Melanocyte of skin (primary cell): ENCODE measurements around the gene SLC1A7. TPM values are rescaled to one million over a fixed set of nuclear protein-coding genes. Genes with fewer than 3 reads are reported as not detected.

ENCODE experiments used
- small RNA-seq, 2 donors: library from RNA; depleted of rRNA; stranded (forward); fragments of <200 nt; gene quantifications; one replicate each; pipeline ENCODE3, GENCODE V24; 2012
- total RNA-seq, 2 donors: library from RNA; depleted of rRNA; stranded (reverse); fragments of >200 nt; gene quantifications; 2 replicates each; pipeline ENCODE4 v1.2.3, GENCODE V29; 2012

The SLC1A7 gene
- total RNA-seq = not detected

GRCh38 chr1:53142226-53142853 is at the start of gene SLC1A7:
Gene SLC1A7 (minus strand): TSS chr1:53142638. CDS start chr1:53142449, 189 bp downstream.

GRCh38 chr1:53061859-53062707 is 80.4 kb downstream of the SLC1A7 start, which contains the start of gene PODN:
Gene PODN (plus strand): TSS chr1:53062213. CDS start chr1:53069856, 7,643 bp downstream.

Small RNA genes within 50 kb of the gene (small RNA-seq; reads per million reads assigned to genes)
- 0 reads per million in 2 donors for gene HIGD1AP11

Other genes starting within 250 kb of the SLC1A7 start
- 10 to 100 TPM; 10.7 to 25.5 TPM for gene ECHDC2, start 220.9 kb downstream of the SLC1A7 start, total RNA-seq
- gene SCP2, start 215.4 kb downstream of the SLC1A7 start, total RNA-seq = 10 to 100 TPM; 78.8 to 83.6 TPM
- gene PODN, start 80.4 kb downstream of the SLC1A7 start, total RNA-seq = under 1 TPM in 1 of 2 donors, not detected in 1; 0.34 TPM
- gene CPT2, start 54.2 kb upstream of the SLC1A7 start, total RNA-seq = 10 to 100 TPM; 30.6 to 31.7 TPM
- gene CZIB, start 78.0 kb upstream of the SLC1A7 start, total RNA-seq = 10 to 100 TPM; 34.1 to 35.3 TPM
- gene MAGOH, start 95.9 kb upstream of the SLC1A7 start, total RNA-seq = 10 to 100 TPM; 14.1 to 26.6 TPM
- 10 to 100 TPM; 32.3 to 96.2 TPM for gene LRP8, start 185.4 kb upstream of the SLC1A7 start, total RNA-seq